Measurements from ENCODE around the gene PTH.

The PTH gene

DNA sequence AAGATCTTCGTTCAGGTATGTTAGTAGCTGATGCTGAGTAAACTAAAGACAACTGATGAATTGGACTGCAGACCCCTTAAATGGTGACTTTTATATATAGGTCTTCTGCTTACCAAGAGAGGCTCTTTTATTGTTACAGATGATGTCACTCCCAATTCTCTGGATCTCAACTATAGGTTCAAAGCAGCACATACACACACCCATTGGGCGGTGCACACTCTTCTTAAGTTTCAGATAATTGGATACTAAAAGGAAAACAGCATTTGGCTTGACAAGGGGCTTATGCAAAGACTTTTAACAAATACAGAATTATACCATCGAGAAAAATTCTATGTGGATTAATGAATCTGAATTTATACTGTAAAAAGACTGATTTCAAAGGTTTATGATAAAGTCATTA is at the start of gene PTH:
Gene PTH (minus strand): TSS at position 69 of the 400 bp plus-strand sequence. CDS start 3,142 bp downstream, outside the sequence.
- FAIRE-seq, result no peak

GRCh38 chr11:13538044-13538443 is 42.2 kb upstream of the PTH start:
- no peak for FAIRE-seq

DNA sequence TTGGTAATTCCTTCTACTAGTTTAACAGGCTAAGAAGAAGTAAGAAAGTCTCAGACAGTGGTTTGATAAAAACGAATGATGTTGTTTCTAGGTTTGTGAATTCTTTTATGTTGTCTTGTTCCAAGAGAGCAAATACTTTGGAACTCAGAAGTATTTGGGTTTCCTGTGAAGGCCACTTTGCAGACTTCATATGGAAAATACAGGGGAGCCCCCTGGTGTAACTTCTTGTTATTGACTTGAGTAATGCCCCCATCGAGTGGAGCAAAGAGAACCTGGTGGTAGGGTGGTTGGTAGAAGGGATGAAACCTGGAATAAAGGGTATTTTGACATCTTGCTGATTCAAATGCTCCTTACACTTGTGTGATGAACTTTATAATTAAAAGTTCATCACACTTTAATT is 40.0 kb upstream of the PTH start:
- FAIRE-seq, result no peak

GRCh38 chr11:13534358-13534757 is 38.6 kb upstream of the PTH start:
- FAIRE-seq, result no peak

DNA sequence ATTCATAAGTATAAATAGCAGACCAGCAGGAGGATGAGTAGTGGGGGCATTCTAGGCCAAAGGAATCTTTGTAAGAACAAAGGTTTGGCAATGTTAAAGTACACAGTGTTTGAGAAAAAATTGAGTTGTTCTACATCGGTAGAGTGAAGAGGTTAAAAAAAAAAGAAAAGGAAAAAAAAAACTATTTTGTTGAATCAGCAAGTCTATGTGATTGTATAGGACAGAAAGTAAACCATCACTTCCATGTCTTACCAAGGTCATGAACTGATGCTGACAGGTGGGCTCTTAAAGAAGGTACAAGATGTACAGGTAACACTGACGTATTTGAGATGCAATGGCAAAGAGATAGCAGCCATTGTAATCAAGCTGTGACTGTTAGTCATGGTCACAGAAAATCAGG is 29.5 kb upstream of the PTH start:
- no peak for FAIRE-seq

GRCh38 chr11:13503393-13503792 is 7.6 kb upstream of the PTH start:
- no peak for FAIRE-seq

- FAIRE-seq, result no peak
Measured at GRCh38 chr11:13502492-13502891, 6.7 kb upstream of the PTH start.

DNA sequence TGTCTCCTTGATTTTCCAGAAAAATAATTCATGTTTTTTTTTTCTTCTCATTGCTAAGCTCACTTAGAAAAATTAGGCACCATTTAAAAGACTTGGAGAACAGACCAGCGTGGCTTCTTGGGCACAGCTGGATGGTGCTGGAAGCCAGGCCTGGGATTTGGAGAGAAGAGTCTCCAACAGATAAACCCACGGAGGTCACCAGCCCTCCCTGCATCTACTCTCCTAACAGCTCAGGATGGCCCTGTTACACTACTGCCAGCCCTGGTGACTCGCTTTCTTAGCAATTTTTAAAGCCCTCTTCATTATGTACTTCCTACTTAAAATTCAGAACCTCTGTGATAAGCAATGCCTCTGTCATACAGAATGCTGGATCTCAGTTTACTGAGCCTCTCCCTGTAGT is 1.7 kb downstream of the PTH start:
- FAIRE-seq, result no peak

DNA sequence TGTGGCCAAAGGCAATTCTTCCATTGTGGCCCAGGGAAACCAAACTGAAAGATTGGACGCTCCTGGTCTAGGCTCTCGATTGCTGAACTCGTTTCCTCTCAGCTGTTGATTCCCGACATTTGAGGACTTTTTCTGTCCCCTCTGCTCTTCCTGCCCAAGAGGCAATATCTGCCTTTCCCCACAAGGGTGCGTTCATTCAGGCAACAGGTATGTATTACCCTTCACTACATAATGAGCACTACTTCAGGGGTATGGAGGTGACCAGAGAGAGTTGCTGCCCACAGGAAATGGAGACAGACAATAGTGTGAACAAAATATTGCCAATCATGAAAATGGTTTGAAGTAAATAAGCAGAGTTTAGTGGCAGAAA is 8.2 kb downstream of the PTH start:
- no peak for FAIRE-seq

- no peak for FAIRE-seq
Measured at GRCh38 chr11:13486926-13487660, 8.7 kb downstream of the PTH start.

DNA sequence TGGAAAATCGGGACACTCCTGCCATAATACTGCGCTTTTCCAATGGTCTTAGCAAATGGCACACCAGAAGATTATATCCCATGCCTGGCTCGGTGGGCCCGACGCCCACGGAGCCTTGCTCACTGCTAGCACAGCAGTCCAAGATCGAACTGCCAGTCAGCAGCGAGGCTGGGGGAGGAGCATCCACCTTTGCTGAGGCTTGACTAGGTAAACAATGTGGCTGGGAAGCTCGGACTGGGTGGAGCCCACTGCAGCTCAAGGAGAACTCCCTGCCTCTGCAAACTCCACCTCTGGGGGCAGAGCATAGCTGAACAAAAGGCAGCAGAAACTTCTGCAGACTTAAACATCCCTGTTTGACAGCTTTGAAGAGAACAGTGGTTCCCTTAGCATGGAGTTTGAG is 15.6 kb downstream of the PTH start:
- no peak for FAIRE-seq

DNA sequence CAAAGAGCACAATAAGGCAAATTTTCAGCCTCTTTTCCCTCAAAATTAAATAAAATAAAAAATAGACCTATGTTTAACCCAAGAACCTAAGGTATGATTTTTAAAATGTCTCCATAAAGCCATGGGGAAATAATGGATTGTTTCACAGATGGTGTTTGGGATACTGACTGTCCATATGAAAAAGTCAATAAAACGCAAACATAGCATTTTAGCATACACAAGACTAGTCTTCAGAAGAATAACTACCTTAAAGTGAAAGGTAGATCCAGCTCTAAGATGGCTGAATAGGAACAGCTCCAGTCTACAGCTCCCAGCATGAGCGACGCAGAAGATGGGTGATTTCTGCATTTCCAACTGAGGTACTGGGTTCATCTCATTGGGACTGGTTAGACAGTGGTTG is 16.1 kb downstream of the PTH start:
- no peak for FAIRE-seq

DNA sequence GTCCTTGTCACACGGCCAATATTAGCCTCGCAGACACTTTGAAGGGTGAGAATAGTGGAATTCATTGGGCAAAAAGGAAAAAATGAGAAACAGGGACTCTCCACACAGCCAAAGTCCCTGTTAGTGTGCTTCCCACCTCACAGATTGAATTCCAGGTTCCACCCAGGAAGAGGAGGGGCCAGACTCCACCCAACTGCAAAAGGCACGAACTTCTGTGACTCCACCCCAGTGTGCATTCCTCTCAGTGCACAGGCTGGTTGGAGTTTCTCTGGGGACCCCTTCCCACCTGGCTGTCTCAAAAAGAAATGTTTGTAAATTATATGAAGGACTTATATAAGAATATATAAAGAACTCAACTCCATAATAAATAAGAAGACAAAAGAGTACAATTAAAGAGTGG is 20.7 kb downstream of the PTH start:
- no peak for FAIRE-seq

- FAIRE-seq, result no peak
Measured at GRCh38 chr11:13473013-13473722, 22.6 kb downstream of the PTH start.

DNA sequence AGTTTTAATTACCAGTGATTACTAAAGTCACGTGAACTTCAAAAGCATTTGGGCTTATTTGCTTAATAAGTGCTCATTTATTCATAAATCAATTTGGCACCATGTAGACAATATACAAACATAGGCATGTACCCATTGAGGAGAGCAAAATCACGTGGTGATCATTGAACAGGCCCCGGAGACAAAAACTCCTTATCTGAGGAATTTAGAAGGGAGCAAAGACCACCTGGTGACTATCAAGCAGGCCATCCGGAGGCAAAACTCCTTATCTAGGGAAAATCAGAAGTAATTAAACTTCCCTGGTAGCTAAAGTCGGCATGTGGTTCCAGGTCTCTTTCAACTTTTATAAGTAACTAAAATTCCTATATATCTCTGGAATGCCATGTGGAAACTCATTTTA is 27.0 kb downstream of the PTH start:
- FAIRE-seq, result no peak

GRCh38 chr11:13465909-13466371 is 29.9 kb downstream of the PTH start:
- no peak for FAIRE-seq

- no peak for FAIRE-seq
Measured at GRCh38 chr11:13463779-13464290, 32.0 kb downstream of the PTH start.

GRCh38 chr11:13462901-13463778 is 32.7 kb downstream of the PTH start, which contains the start of gene BTBD10:
Gene BTBD10, minus strand, starts transcription at chr11:13463222. Its CDS starts 18,098 bp downstream, at chr11:13445124.
- no peak for FAIRE-seq

GRCh38 chr11:13462311-13462900 is 33.4 kb downstream of the PTH start:
- FAIRE-seq, result no peak

GRCh38 chr11:13461291-13461690 is 34.5 kb downstream of the PTH start:
- no peak for FAIRE-seq

GRCh38 chr11:13450832-13451397 is 44.9 kb downstream of the PTH start:
- no peak for FAIRE-seq

DNA sequence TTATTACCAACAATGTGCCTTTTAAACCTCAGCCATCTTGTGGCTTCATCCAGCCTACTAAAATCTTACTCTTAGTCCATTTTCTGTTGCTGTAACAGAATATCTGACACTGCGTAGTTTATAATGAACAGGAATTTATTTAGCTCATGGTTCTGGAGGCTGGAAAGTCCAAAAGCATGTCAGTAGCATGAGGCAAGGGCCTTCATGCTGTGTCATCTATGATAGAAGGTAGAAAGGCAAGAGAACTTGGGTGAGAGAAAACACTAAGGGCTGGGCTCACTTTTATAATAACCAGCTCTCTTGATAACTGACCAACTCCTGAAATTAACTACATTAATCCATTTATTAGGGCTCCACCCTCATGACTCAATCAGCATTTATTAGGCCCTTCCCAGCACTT is 46.3 kb downstream of the PTH start:
- no peak for FAIRE-seq
